ENCODE measurements around the gene SIAE. TPM values are rescaled to one million over a fixed set of nuclear protein-coding genes. Genes with fewer than 3 reads are reported as not detected.

The SIAE gene
- total and polyA plus RNA-seq, 4 donors: 6.4 to 33.9 (median 11.3) TPM

DNA sequence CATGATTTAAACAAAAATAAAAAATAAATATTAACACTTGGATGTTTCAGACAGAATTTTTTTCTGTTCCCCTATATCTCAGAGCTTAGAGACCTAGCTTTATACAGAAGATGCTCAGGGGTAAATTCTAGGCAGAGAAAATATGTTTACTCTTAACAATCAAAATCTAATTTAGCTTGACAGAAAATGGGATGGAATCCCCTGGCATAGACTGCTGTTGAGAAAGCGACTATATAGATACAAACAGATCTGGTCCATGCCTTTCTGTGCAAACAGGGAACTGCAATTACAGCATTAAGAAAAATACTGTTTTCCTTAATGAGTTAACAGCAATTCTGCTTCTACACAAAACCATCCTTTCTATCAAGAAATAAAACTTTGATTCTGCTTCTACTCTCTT is 14.6 kb downstream of the SIAE start:
- 88% methylated on average over 1 of the region's 1 CpG for WGBS
- H3K27ac ChIP-seq (ENCODE audit: low read depth in 1 of 2, low read length in 2 of 2): no peak overlapping the region

More for the DNA sequence above, 14.6 kb downstream of the SIAE start:
- Histone ChIP-seq H3K9me3 (ENCODE audit: control insufficient read depth in 4 of 4, low read length in 3 of 4) (no peaks in the 10 kb centered on the region), H3K36me3 (ENCODE audit: control insufficient read depth in 4 of 4, insufficient read depth in 3 of 4, low read depth in 1 of 4, low read length in 3 of 4) (peaks cover 0 to 6% (median 2%) of the 10 kb centered on the region in 4 donors), H3K4me3 (ENCODE audit: low read depth in 1 of 3, low read length in 3 of 3) (no peak overlapping the region), H3K27me3 (ENCODE audit: control insufficient read depth in 4 of 4, insufficient read depth in 4 of 4, low read length in 3 of 4) (no peaks in the 10 kb centered on the region), H3K4me1 (ENCODE audit: control insufficient read depth in 4 of 4, insufficient read depth in 4 of 4, low read length in 3 of 4) (no peaks in the 10 kb centered on the region), H3K9ac (ENCODE audit: low read depth in 1 of 2, low read length in 2 of 2) (no peak overlapping the region)
- no peak for DNase-seq (ENCODE audit: low spot score)
- TF ChIP-seq, protein P1, sequence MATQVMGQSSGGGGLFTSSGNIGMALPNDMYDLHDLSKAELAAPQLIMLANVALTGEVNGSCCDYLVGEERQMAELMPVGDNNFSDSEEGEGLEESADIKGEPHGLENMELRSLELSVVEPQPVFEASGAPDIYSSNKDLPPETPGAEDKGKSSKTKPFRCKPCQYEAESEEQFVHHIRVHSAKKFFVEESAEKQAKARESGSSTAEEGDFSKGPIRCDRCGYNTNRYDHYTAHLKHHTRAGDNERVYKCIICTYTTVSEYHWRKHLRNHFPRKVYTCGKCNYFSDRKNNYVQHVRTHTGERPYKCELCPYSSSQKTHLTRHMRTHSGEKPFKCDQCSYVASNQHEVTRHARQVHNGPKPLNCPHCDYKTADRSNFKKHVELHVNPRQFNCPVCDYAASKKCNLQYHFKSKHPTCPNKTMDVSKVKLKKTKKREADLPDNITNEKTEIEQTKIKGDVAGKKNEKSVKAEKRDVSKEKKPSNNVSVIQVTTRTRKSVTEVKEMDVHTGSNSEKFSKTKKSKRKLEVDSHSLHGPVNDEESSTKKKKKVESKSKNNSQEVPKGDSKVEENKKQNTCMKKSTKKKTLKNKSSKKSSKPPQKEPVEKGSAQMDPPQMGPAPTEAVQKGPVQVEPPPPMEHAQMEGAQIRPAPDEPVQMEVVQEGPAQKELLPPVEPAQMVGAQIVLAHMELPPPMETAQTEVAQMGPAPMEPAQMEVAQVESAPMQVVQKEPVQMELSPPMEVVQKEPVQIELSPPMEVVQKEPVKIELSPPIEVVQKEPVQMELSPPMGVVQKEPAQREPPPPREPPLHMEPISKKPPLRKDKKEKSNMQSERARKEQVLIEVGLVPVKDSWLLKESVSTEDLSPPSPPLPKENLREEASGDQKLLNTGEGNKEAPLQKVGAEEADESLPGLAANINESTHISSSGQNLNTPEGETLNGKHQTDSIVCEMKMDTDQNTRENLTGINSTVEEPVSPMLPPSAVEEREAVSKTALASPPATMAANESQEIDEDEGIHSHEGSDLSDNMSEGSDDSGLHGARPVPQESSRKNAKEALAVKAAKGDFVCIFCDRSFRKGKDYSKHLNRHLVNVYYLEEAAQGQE (IDR thresholded peaks at IDR 0.05): no peak
- no peak for TF ChIP-seq GABPA (IDR thresholded peaks at IDR 0.05 in 1 of 2, conservative IDR thresholded peaks at IDR 0.05 in 1 of 2)
- TF ChIP-seq, protein P2, sequence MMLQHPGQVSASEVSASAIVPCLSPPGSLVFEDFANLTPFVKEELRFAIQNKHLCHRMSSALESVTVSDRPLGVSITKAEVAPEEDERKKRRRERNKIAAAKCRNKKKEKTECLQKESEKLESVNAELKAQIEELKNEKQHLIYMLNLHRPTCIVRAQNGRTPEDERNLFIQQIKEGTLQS (IDR thresholded peaks at IDR 0.05): no peak
- TF ChIP-seq RAD21 (IDR thresholded peaks at IDR 0.05): no peak
- TF ChIP-seq EGR1 (IDR thresholded peaks at IDR 0.05; ENCODE audit: low read depth in 2 of 2): no peak
- TF ChIP-seq FOXA2 (IDR thresholded peaks at IDR 0.05): no peak
- TF ChIP-seq SP1 (IDR thresholded peaks at IDR 0.05): no peak
- TF ChIP-seq TAF1 (conservative IDR thresholded peaks at IDR 0.05): no peak
- no peak for TF ChIP-seq ZBTB33 (IDR thresholded peaks at IDR 0.05)
- TF ChIP-seq CTCF (IDR thresholded peaks at IDR 0.05; ENCODE audit: low read depth, low read length, missing input control): no peak
- TF ChIP-seq RXRA (IDR thresholded peaks at IDR 0.05): no peak
- no peak for TF ChIP-seq JUND (IDR thresholded peaks at IDR 0.05)
- no peak for TF ChIP-seq HNF4A (conservative IDR thresholded peaks at IDR 0.05)
- no peak for TF ChIP-seq MAX (IDR thresholded peaks at IDR 0.05)
